B cell (primary cell): Measurements from ENCODE around the gene OR6N1. TPM values are rescaled to one million over a fixed set of nuclear protein-coding genes. Genes with fewer than 3 reads are reported as not detected.

Source experiments
- ATAC-seq: fragments of 200-7000 bp; cut with Tn5 transposase; one replicate; pipeline ENCODE4 v1.10.0; 2021; ENCODE audit warnings: low read depth, mild to moderate bottlenecking, moderate number of reproducible peaks, moderate library complexity
- CTCF ChIA-PET: fragments of 350-600 bp; sonication (Branson Sonifier 250); formaldehyde crosslinking; loops from one replicate; lab custom pipeline; 2021; ENCODE audit warnings: antibody characterized with exemption, inconsistent platforms; lab: Charles Lee
- POLR2A ChIA-PET: fragments of 350-600 bp; sonication (Branson Sonifier 250); formaldehyde crosslinking; loops from one replicate; lab custom pipeline; 2021; ENCODE audit warnings: antibody characterized with exemption; lab: Charles Lee
- DNase-seq: peaks from one replicate; pipeline ENCODE4 v3.0.0; 2013
- H2AFZ ChIP-seq: 2 replicates; pipeline ENCODE4 v1.6.1; 2012; ENCODE audit warnings: mild to moderate bottlenecking, low read depth, low read length; ENCODE audit not compliant: insufficient read depth, poor library complexity, severe bottlenecking
- H3K27ac ChIP-seq, 2 donors: 1 replicate in 1 of 2; 2 replicates in 1 of 2; pipeline ENCODE4 v1.5.1; 2012 to 2013; ENCODE audit warnings: low read length in 2 of 2, mild to moderate bottlenecking in 2 of 2, moderate library complexity in 1 of 2
- H3K27me3 ChIP-seq, 4 experiments: fragments of 200-600 bp in 1 of 4; sonication (generic) in 1 of 4; replicated peaks in 1 of 4; 1 replicate in 2 of 4; 2 replicates in 2 of 4; pipeline versions ENCODE4 v1.6.1 to v1.7.0; 2013 to 2016; ENCODE audit warnings: low read length in 3 of 4, mild to moderate bottlenecking in 2 of 4, mixed read lengths in 1 of 4, moderate library complexity in 1 of 4; ENCODE audit not compliant: insufficient read depth in 4 of 4, control insufficient read depth in 3 of 4; ENCODE audit errors: control extremely low read depth in 1 of 4
- H3K36me3 ChIP-seq, 2 experiments: replicated peaks in 1 of 2; 1 replicate in 1 of 2; 2 replicates in 1 of 2; pipeline versions ENCODE4 v1.6.1 to v1.7.1; 2013; ENCODE audit warnings: low read length in 1 of 2; ENCODE audit not compliant: insufficient read depth in 2 of 2, control insufficient read depth in 1 of 2; ENCODE audit errors: control extremely low read depth in 1 of 2, extremely low read depth in 1 of 2
- H3K4me1 ChIP-seq, 2 donors: fragments of 200-600 bp in 1 of 2; sonication (generic) in 1 of 2; 1 replicate in 1 of 2; 2 replicates in 1 of 2; pipeline versions ENCODE4 v1.5.1 to v1.6.1; 2013 to 2017; ENCODE audit warnings: low read length in 2 of 2; ENCODE audit not compliant: control insufficient read depth in 2 of 2, insufficient read depth in 2 of 2
- H3K4me2 ChIP-seq: replicated peaks from 2 replicates; pipeline ENCODE3; 2012; ENCODE audit warnings: mild to moderate bottlenecking, low read depth, low read length; ENCODE audit not compliant: poor library complexity, severe bottlenecking
- H3K4me3 ChIP-seq, 5 experiments: fragments of 200-600 bp in 1 of 5; sonication (generic) in 1 of 5; 1 replicate in 3 of 5; 2 replicates in 2 of 5; pipeline versions ENCODE4 v1.5.1 to v1.7.0; 2011 to 2016; ENCODE audit warnings: low read length in 4 of 5, mild to moderate bottlenecking in 4 of 5, low read depth in 2 of 5, control low read depth in 1 of 5, moderate library complexity in 1 of 5; ENCODE audit not compliant: insufficient read depth in 1 of 5; ENCODE audit errors: control extremely low read depth in 1 of 5, extremely low read depth in 1 of 5
- H3K79me2 ChIP-seq: fragments of 200-600 bp; sonication (generic); one replicate; pipeline ENCODE4 v1.6.0; 2016; ENCODE audit warnings: low read length; ENCODE audit not compliant: control insufficient read depth, insufficient read depth
- H3K9ac ChIP-seq: fragments of 200-600 bp; sonication (generic); 2 replicates; pipeline ENCODE4 v1.6.1; 2017; ENCODE audit warnings: mild to moderate bottlenecking, low read length, moderate library complexity
- H3K9me3 ChIP-seq, 3 donors: one replicate each; pipeline versions ENCODE4 v1.6.1 to v1.7.1; 2013; ENCODE audit warnings: low read length in 2 of 3; ENCODE audit not compliant: control insufficient read depth in 2 of 3, insufficient read depth in 1 of 3; ENCODE audit errors: control extremely low read depth in 1 of 3
- H4K20me1 ChIP-seq: 2 replicates; pipeline ENCODE4 v1.6.0; 2012; ENCODE audit warnings: mild to moderate bottlenecking, low read length; ENCODE audit not compliant: insufficient read depth, control insufficient read depth, poor library complexity, severe bottlenecking
- H3K27ac Mint-ChIP-seq: one replicate; pipeline ENCODE4 v1.8.0; 2021; ENCODE audit warnings: mixed read lengths
- H3K27me3 Mint-ChIP-seq: one replicate; pipeline ENCODE4 v1.8.0; 2021; ENCODE audit warnings: mixed read lengths
- H3K4me1 Mint-ChIP-seq: one replicate; pipeline ENCODE4 v1.8.0; 2021; ENCODE audit warnings: mixed read lengths
- H3K4me3 Mint-ChIP-seq: one replicate; pipeline ENCODE4 v1.8.0; 2021; ENCODE audit warnings: mixed read lengths
- H3K9me3 Mint-ChIP-seq: one replicate; pipeline ENCODE4 v1.8.0; 2022; ENCODE audit warnings: mixed read lengths; ENCODE audit not compliant: insufficient read depth
- EZH2 ChIP-seq: IDR thresholded peaks from 2 replicates; pipeline ENCODE4 v1.6.1; 2012; ENCODE audit warnings: borderline replicate concordance, low read depth, mild to moderate bottlenecking, moderate library complexity, low read length; ENCODE audit not compliant: insufficient read depth, poor library complexity, severe bottlenecking
- WGBS: methylation state at CpG from one replicate; pipeline ENCODE4 v1.1.5; 2013; ENCODE audit warnings: missing lambda C conversion rate; ENCODE audit not compliant: insufficient coverage; 5-methylcytosine and 5-hydroxymethylcytosine counted together
- intact Hi-C: fragments of 100-400 bp; cut with micrococcal nuclease; formaldehyde crosslinking; loops from one replicate; pipeline ENCODE4 v1.10.0; 2022
- polyA plus RNA-seq: library from polyadenylated mRNA; depleted of rRNA; stranded (reverse); fragments of >200 nt; gene quantifications from 2 replicates; pipeline ENCODE4 v1.2.3, GENCODE V29; 2012
- total RNA-seq, 2 donors: library from RNA; stranded (reverse); fragments of 120-200 nt in 1 of 2; gene quantifications; 1 replicate in 1 of 2; 2 replicates in 1 of 2; pipeline versions ENCODE4 v1.2.3 to v1.2.4, GENCODE V29; 2013 to 2022
- TF ChIP-seq, protein P1 (sequence below): fragments of 200-600 bp; IDR thresholded peaks from one replicate; pipeline ENCODE4 v1.8.0; 2022; ENCODE audit warnings: antibody characterized with exemption, mild to moderate bottlenecking

The OR6N1 gene
- total and polyA plus RNA-seq, 2 donors (not counting 1 experiment from before 2014, with no cell fraction given): not detected

DNA sequence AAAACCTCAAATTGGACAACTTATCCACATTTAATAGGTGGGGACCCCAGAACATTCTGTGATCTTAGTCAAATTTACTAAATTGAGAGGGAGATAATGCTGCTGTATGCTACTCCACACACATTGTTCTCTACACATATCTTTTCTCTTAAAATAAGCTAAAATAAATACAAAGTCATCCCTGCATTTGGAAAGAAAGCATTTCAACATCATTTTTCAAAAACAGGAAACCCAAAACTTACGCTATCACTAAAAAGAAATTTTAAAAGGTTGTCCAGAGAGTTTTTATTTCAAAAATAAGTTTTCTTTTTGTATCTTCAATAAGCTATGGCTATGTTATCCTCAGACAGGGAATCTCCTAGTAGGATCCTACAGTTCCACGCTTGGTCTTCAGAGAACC lies 28.5 kb upstream of the OR6N1 start:
- no peak for DNase-seq
- Histone ChIP-seq H3K4me1 (no peaks in the 10 kb centered on the region), H3K9ac (no peak overlapping the region), H3K79me2 (no peaks in the 10 kb centered on the region), H3K4me3 (no peak overlapping the region), H2AFZ (no peak overlapping the region), H4K20me1 (no peaks in the 10 kb centered on the region), H3K27me3 (peaks cover 0 to 8% (median 0%) of the 10 kb centered on the region in 4 experiments), H3K27ac (no peak overlapping the region), H3K4me2 (no peak overlapping the region), H3K9me3 (no peaks in the 10 kb centered on the region), H3K36me3 (no peaks in the 10 kb centered on the region)
- POLR2A ChIA-PET: no interaction called here
- H3K4me3 Mint-ChIP-seq: no peak overlapping the region
- no peaks in the 10 kb centered on the region for H3K9me3 Mint-ChIP-seq
- peaks cover 30% of the 10 kb centered on the region for H3K27me3 Mint-ChIP-seq
- TF ChIP-seq, protein P1, sequence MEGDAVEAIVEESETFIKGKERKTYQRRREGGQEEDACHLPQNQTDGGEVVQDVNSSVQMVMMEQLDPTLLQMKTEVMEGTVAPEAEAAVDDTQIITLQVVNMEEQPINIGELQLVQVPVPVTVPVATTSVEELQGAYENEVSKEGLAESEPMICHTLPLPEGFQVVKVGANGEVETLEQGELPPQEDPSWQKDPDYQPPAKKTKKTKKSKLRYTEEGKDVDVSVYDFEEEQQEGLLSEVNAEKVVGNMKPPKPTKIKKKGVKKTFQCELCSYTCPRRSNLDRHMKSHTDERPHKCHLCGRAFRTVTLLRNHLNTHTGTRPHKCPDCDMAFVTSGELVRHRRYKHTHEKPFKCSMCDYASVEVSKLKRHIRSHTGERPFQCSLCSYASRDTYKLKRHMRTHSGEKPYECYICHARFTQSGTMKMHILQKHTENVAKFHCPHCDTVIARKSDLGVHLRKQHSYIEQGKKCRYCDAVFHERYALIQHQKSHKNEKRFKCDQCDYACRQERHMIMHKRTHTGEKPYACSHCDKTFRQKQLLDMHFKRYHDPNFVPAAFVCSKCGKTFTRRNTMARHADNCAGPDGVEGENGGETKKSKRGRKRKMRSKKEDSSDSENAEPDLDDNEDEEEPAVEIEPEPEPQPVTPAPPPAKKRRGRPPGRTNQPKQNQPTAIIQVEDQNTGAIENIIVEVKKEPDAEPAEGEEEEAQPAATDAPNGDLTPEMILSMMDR: no peak
- TF ChIP-seq EZH2: no peak
- peaks cover 3% of the 10 kb centered on the region for H3K4me1 Mint-ChIP-seq
- ATAC-seq: no peak
- intact Hi-C loops: no loop called here
- WGBS: 100% methylated on average over 1 of the region's 2 CpGs
- CTCF ChIA-PET: no interaction called here
- no peak overlapping the region for H3K27ac Mint-ChIP-seq

DNA sequence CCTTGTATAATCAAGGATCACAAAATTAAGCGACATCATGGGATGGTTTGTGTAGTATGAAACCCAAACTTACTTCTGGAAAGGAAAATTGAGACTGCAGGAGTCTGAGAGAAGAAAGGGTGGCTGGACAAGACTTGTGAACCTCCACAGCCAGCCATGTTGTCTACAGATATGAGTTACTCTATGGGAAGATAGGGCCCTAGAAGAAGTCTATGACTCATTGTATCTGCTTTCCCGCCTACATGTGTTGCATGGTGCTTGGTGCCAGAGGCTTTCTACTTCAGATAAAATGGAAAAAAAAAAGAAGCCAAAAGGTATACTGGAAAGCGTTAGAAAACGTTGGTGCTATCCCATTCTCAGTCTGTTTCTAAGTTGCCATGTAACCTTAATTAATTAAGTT lies 27.7 kb upstream of the OR6N1 start:
- intact Hi-C loops: no loop called here
- Histone ChIP-seq H3K4me1 (no peaks in the 10 kb centered on the region), H3K4me2 (no peak overlapping the region), H4K20me1 (no peaks in the 10 kb centered on the region), H3K9ac (no peak overlapping the region), H3K9me3 (no peaks in the 10 kb centered on the region), H3K79me2 (no peaks in the 10 kb centered on the region), H3K27me3 (peaks cover 0 to 8% (median 0%) of the 10 kb centered on the region in 4 experiments), H3K27ac (no peak overlapping the region), H2AFZ (no peak overlapping the region), H3K36me3 (no peaks in the 10 kb centered on the region), H3K4me3 (no peak overlapping the region)
- no peak overlapping the region for H3K4me3 Mint-ChIP-seq
- peaks cover 3% of the 10 kb centered on the region for H3K4me1 Mint-ChIP-seq
- H3K9me3 Mint-ChIP-seq: no peaks in the 10 kb centered on the region
- DNase-seq (no peak), ATAC-seq (no peak)
- CTCF ChIA-PET: no interaction called here
- no peak overlapping the region for H3K27ac Mint-ChIP-seq
- H3K27me3 Mint-ChIP-seq: peaks cover 30% of the 10 kb centered on the region
- POLR2A ChIA-PET: no interaction called here
- 88% methylated on average over 1 of the region's 4 CpGs for WGBS
- no peak for TF ChIP-seq EZH2
- TF ChIP-seq, protein P1: no peak
